Hematopoietic multipotent progenitor cell treated with erythropoietin and hydrocortisone succinate and interleukin-3 and kit ligand, for 6 days (in vitro differentiated cells): Measurements from ENCODE around the gene DDX28.
A peak's percentile ranks its signal among the peaks of the same experiment; 100 is the strongest.

Experiments used
- DNase-seq: peaks from one replicate; pipeline ENCODE4 v3.0.0-alpha.2; 2015

DDX28 gene

GRCh38 chr16:68022728-68023537 lies at the start of gene DDX28, which contains the start of gene DUS2:
DDX28 (minus strand) TSS chr16:68023232; CDS start chr16:68023202, 30 bp downstream.
DUS2 (plus strand) TSS chr16:68023284; CDS start chr16:68038024, 14,740 bp downstream.
- peak; percentile 92 for DNase-seq

DNA sequence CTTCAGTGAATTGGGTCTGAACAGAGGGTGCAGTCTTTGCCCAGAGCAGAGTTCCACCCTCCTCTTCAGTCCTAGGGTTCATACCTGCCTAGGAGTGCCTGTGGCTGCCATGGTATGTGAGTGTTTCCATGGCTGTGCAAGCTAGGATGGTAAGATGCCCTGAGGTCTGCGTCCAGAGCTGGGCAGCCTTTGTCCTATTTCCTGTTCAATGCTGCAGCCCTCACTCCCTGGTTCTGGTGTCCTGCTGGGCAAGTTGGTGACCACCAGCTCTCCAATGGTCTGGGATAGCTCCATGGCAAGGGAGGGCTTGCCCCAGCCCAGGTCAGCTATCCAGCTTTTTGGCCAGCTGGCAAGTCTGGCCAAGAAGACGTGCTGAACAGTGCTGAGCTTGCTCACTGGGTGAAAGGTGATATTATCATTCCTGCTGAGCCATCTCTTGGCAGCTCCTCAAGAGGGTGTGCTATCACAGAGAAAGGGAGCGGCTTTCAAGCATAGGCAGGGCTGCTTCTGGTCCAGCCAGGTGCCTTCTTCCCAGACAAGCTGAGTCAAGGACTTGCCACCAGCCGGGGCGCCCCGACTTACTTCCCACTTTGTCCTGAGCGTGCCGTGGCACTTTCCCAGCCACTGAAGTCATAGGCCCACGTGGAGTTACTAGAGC lies 49.1 kb upstream of the DDX28 start:
- DNase-seq: peak; percentile 85

GRCh38 chr16:68071518-68071901 lies 48.5 kb upstream of the DDX28 start:
- DNase-seq: no peak

DNA sequence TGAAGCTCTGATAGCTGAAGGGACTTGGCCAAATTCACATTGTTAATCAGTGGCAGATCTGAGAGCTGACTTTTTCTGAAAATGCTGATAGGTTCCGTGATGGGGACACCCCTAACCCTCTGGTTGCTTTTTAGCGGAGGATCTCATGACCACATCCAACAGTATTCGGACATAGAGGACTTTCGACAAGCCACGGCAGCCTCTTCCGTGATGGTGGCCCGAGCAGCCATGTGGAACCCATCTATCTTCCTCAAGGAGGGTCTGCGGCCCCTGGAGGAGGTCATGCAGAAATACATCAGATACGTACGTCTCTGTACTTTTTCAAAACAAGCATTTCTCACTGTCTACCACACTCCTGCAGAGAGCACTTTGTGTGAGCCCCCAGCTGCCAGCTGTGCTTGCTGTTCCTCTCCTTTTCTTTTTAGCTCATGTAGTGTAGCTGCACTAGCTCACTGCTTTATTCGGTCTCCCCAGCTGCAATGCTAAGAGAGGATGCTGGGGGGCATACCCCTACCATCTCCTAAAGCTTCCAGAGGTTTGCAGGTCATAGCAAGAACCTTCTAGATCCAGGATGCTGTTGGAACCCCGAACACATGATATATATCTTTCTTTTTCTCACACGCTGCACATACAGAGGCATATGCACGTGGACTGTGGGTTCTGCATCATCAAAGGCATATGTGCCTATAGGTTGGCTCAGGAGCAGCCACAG lies 47.9 kb upstream of the DDX28 start:
- DNase-seq: no peak

- DNase-seq: no peak
These were observed 47.3 kb upstream of the DDX28 start for GRCh38 chr16:68070249-68070730.

DNA sequence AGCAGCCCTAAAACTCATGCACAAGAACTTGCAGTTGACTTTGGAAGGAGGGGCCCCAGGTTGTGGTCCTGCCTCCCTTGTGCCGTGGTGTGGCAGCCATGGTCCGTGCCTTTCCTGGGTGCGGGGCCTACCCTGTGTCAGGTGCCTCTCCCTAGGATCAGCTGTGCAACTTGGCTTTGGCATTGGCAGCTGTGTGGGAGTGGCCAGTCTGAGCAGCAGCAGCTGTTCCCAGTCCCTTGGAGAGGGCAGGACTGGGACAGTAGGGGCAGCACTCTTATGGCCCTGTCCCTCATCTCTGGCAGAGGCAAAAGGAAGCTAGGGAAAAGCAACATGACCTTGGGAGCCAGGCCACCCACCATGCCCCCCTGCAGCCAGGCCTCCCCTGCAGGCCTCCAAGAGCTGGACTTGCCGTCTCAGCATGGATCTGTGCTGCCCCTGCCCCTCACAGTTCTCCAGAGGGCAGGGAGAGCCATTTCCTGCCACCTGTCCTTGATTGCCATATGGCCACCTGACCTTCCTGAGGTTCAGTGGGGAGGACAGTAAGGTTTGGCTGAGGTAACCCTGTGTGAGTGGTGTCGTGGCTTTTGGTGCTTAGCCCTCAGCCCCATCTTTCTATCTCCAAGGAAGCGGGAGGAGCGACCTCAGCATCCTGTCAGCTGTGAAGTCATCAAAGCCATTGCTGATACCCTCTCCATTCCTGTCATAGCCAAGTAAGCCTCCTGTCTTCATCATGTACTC lies 46.6 kb upstream of the DDX28 start:
- no peak for DNase-seq

DNA sequence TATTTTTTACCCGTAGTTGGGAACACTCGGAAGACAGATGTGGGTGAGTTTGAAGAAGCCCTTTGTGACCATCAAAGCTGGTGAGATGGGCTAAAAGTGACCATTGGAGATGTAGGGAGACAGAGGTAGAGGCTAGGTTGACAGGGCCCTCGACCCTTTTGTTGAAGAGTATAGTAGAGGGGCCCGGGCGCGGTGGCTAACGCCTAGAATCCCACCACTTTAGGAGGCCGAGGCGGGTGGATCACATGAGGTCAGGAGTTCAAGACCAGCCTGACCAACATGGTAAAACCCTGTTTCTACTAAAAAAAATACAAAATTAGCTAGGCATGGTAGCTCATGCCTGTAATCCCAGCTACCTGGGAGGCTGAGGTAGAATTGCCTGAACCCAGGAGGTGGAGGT lies 45.9 kb upstream of the DDX28 start:
- DNase-seq: no peak

DNA sequence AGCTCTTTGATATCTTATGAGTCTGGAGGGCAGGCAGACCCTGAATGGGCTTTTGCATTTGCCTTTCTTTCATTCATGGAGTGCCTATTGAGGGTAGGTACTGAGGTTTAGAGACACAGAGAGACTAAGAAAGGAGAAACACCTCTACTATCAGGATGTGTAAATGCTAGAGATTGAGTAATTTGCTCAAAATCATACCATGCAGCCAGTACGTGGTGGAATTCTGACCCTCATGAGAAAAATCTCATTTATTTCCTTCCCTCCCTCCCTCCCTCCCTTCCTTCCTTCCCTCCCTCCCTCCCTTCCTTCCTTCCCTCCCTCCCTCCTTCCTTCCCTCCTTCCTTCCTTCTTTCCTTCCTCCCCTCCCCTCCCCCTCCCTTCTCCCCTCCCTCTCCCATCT lies 43.7 kb upstream of the DDX28 start:
- DNase-seq: no peak

DNA sequence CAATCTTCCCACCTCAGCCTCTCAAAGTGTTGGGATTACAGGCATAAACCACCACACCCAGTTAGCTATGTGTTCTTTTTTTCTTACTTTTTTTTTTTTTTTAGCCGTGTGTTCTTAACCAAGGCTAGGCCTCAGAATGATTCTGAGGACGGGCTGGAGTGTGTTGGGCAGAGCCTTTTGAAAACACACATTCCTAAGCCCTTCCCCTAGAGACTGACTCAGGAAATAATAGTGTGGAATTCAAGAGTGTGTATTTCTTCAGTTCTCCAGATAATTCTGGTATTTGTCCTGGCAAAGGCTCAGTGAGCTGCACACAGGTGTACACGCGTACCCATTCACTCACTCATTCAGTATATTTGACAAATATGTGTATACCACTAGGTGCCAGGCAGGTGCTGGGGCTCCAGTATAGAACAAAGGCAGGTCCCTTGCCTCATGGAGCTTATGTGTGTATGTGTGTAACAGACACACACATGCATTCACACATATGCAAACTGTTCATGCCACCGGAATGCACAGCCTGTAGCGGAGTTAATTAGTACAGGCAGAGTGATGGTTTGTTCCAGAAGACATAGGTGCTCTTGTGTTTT lies 42.8 kb upstream of the DDX28 start:
- DNase-seq: no peak

DNA sequence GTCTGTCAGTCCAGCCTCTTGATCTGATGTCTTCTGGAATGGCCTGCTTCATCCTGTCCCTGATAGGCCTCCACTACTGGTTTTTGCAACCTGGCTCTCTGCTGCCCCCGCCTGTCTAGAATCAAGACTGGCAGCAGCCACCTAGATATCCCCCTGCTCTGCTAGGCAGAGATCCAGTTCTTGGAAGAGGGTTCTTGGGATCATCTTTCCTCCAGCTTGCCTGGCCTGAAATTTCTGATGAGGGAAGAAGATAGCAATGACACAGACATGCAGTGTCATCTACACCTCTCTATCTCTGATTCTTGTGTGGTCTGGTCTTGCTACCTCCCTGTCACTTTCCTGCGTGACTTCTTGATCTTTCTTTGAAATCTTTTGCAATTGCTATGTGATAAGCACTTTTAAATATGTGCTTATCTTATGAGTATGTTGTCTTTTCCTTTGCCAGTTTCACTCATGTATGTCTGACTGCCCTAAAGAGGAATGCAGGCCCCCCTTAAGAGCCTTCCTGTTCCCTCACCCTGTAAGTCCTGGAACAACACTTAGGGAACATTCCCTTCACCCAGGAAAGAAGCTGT lies 41.8 kb upstream of the DDX28 start:
- peak; percentile 90 for DNase-seq

DNA sequence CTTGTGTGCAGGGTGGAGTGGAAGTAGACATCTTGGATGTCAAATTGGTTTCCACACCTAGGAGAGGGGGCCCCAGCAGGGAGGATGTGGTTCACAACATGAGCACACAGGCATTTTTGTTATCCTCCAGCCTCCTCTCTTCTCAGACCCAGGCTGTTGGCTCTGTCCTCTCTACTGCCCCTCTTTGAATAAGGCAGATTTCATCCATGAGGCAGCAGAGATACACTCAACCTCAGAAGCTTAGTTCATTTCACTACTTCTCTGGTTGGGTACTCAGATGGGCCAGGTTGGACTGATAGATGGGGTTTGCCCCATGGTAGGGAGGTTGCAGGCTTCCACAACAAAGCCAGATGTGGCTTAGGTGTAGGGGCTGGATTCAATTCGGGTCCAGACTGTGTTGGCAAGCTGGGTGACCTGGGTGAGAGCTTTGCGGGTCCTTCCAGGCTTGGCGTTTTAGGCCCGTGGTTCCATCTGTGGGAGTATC lies 39.9 kb upstream of the DDX28 start:
- no peak for DNase-seq

GRCh38 chr16:68061396-68061795 lies 38.4 kb upstream of the DDX28 start:
- no peak for DNase-seq

DNA sequence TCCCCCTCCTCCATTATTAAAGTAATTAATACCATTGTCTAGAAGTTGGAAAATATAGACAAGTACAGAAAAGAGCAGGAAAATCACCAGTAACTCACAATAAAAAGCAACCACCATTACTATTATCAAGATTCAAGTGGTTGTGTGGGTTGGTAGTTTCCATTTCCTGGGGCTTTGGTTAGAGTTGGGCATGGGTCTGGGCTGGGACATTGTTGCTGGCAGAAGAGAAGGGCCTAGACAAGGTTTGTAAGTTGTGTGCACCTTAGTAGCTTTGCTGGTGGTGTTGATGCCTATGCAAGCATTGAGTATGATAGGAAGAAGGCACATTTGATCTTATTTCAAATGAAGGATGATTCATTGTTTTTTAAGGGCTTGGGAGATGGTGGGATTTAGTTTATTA lies 36.8 kb upstream of the DDX28 start:
- DNase-seq: no peak

GRCh38 chr16:68055395-68055794 lies 32.4 kb upstream of the DDX28 start:
- no peak for DNase-seq

DNA sequence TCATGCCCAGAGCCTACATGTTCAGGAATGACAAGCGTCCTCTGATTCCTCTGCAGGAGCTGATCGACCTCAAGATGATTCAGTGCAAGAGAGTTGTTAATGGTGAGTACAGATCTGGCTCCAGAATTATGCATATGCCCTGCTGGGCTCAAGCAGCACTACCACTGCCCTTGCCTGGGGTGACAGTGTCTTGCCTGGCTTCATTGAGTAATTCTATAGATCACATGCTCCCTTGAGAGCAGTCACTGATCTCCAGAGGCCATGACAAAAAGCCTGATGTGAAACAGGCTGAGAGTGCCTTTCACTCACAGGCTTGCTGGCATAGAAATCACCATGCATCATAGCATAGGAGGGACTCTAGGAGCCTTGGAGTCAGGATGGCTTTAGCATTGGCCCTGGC lies 26.4 kb upstream of the DDX28 start:
- no peak for DNase-seq

DNA sequence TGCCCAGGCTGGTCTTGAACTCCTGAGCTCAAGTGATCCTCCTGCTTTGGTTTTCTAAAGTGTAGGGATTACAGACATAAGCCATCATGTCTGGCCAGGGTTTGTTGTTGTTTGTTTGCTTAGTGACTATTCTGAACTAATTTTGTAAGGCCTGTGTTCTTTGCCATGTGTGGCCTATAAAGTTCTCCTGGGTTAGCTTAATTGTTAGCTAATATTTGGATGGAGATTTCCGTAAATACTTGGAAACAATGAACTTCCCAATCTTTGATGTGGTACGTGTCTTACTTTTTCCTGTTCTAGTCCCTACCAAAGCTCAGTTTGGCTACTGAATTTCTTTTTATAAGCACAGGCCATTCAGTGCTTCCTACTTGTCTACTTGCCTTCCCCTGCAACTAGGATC lies 25.0 kb upstream of the DDX28 start:
- no peak for DNase-seq

- no peak for DNase-seq
These were observed 23.1 kb upstream of the DDX28 start for GRCh38 chr16:68046106-68046505.

DNA sequence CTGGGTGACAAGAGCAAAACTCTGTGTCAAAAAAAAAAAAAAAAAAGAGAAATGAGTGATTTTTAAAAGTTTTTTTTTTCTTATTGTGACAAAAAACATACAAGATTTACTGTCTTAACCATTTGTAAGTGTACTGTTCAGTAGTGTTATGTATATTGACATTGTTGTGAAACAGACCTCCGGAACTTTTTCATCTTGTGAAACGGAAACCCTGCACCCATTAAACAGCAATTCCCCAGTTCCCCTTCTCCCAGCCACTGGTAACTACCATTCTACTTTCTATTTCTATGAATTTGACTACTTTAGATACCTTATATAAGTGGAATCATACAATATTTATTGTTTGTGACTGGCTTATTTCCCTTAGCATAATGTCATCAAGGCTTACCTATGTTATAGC lies 18.8 kb upstream of the DDX28 start:
- no peak for DNase-seq

GRCh38 chr16:68040506-68041288 lies 17.7 kb upstream of the DDX28 start:
- peak; percentile 92 for DNase-seq

- no peak for DNase-seq
These were observed 15.0 kb upstream of the DDX28 start for GRCh38 chr16:68037841-68038597.
